Peyer's patch (tissue), 4 donors: ENCODE data around the gene JPH2.

ENCODE experiments used
- CTCF ChIP-seq, 6 experiments: fragments of 450-650 bp in 4 of 6; fragments of 200-600 bp in 2 of 6; sonication (generic) in 1 of 6; IDR thresholded peaks; one replicate each; pipeline ENCODE4 v1.5.1; 2017 to 2019; ENCODE audit warnings: antibody characterized with exemption in 6 of 6, mild to moderate bottlenecking in 3 of 6, moderate library complexity in 1 of 6
- POLR2A ChIP-seq, 2 donors: fragments of 450-650 bp; IDR thresholded peaks; one replicate each; pipeline ENCODE4 v1.5.1; 2017; ENCODE audit warnings: antibody characterized with exemption in 2 of 2, mild to moderate bottlenecking in 2 of 2, moderate library complexity in 2 of 2

DNA sequence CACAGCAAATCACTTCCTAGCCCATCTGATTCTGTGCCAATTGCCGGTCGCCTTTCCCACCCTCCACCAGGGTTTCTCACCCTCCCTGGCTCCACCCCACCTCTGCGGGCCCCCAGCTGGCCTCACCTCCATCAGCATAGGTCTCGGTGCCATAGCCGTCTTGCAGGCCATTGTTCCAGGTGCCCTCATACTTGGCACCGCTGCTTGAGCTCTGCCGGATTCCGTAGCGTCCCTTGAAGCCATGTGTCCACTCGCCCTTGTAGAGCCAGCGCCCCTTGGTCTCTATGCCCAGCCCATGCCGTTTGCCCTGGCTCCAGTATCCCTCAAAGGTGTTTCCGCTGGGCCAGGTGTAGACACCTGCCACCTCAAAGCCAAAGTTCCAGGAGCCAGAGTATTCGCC is 787 bp downstream of the JPH2 start:
- TF ChIP-seq CTCF (IDR thresholded peaks at IDR 0.05) (no peak), POLR2A (IDR thresholded peaks at IDR 0.05) (no peak)
